Smooth muscle cell (in vitro differentiated cells): ENCODE results near the gene TEX53. TPM values are rescaled to one million over a fixed set of nuclear protein-coding genes. Genes with fewer than 3 reads are reported as not detected.

Source experiments
- DNase-seq: peaks from one replicate; lab custom pipeline; 2025; ENCODE audit not compliant: unreplicated experiment; lab: John Stamatoyannopoulos, UW
- H2AFZ ChIP-seq: fragments of 200-600 bp; sonication (generic); 2 replicates; pipeline ENCODE4 v1.6.0; 2016; ENCODE audit warnings: antibody characterized with exemption, low read depth, mild to moderate bottlenecking
- H3F3A ChIP-seq: fragments of 200-600 bp; sonication (generic); 2 replicates; pipeline ENCODE4 v1.6.0; 2017; ENCODE audit warnings: antibody characterized with exemption, low read depth
- H3K27ac ChIP-seq: fragments of 200-600 bp; sonication (generic); 2 replicates; pipeline ENCODE4 v1.5.1; 2016; ENCODE audit warnings: low read depth, mild to moderate bottlenecking
- H3K27me3 ChIP-seq: fragments of 200-600 bp; sonication (generic); 2 replicates; pipeline ENCODE4 v1.6.1; 2016; ENCODE audit warnings: low read depth, mild to moderate bottlenecking
- H3K36me3 ChIP-seq: fragments of 200-600 bp; sonication (generic); 2 replicates; pipeline ENCODE4 v1.5.1; 2016; ENCODE audit warnings: low read depth
- H3K4me1 ChIP-seq: fragments of 200-600 bp; sonication (generic); 2 replicates; pipeline ENCODE4 v1.5.1; 2016; ENCODE audit warnings: low read depth
- H3K4me2 ChIP-seq: fragments of 200-600 bp; sonication (generic); 2 replicates; pipeline ENCODE4 v1.6.0; 2016; ENCODE audit warnings: mild to moderate bottlenecking
- H3K4me3 ChIP-seq: fragments of 200-600 bp; sonication (generic); 2 replicates; pipeline ENCODE4 v1.5.1; 2016; ENCODE audit warnings: mild to moderate bottlenecking
- H3K79me2 ChIP-seq: fragments of 200-600 bp; sonication (generic); 2 replicates; pipeline ENCODE4 v1.6.0; 2016; ENCODE audit warnings: low read depth, mild to moderate bottlenecking
- H3K9ac ChIP-seq: fragments of 200-600 bp; sonication (generic); 2 replicates; pipeline ENCODE4 v1.6.0; 2016; ENCODE audit warnings: low read depth
- H3K9me3 ChIP-seq: fragments of 200-600 bp; sonication (generic); replicated peaks from 2 replicates; pipeline ENCODE4 v1.5.1; 2016; ENCODE audit warnings: low read depth
- H4K20me1 ChIP-seq: fragments of 200-600 bp; sonication (generic); 2 replicates; pipeline ENCODE4 v1.6.0; 2016; ENCODE audit warnings: low read depth
- WGBS: methylation state at CpG from one replicate; pipeline ENCODE4 v1.1.7; 2016; ENCODE audit warnings: low lambda C conversion rate; 5-methylcytosine and 5-hydroxymethylcytosine counted together
- polyA plus RNA-seq: library from polyadenylated mRNA; unstranded; fragments of >200 nt; fragmentation: Nextera tagmentation; extraction: Ambion mirVana; gene quantifications from 2 replicates; pipeline ENCODE4 v1.2.1, GENCODE V29; 2016
- total RNA-seq: library from RNA; depleted of rRNA; stranded (reverse); fragments of >200 nt; gene quantifications from 2 replicates; pipeline ENCODE4 v1.2.3, GENCODE V29; 2014
- TF ChIP-seq, protein P1 (sequence below): fragments of 200-600 bp; sonication (generic); IDR thresholded peaks from 2 replicates; pipeline ENCODE4 v1.5.1; 2017; ENCODE audit warnings: borderline replicate concordance, mild to moderate bottlenecking, antibody characterized with exemption; ENCODE audit not compliant: insufficient read depth, poor library complexity, severe bottlenecking

The TEX53 gene
- total RNA-seq (not detected in 2 replicates), polyA plus RNA-seq (not detected in 2 replicates)

DNA sequence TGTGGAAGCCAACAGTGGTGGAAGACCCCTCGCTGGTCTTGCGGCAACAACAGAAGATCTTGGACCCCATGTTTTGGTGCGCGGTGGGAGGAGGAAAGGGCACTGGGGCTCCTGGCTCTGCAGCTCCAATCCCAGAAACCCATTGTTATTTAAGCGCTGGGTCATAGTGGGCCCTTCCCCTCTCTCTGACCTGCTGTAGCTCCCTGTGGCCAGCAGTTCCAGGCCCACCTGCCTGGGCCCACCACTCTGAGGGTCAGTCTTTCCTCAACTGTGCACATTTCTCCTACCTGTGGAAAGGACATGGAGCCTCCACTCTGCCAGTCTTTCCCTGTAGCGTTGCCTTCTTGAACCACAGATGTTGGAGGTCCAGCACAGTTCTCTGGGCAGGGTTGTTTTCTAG is at the start of gene TEX53:
TEX53 (minus strand) TSS at position 101 of the 400 bp plus-strand sequence; CDS start at position 70, 31 bp downstream.
- 100% methylated on average over 6 of the region's 6 CpGs for WGBS
- no peak within 1 kb of the TSS for H3K27ac ChIP-seq
- no peaks in the 10 kb centered on the region for H3K4me1 ChIP-seq
- H2AFZ ChIP-seq = no peak within 1 kb of the TSS
- no peaks in the 10 kb centered on the region for H3K79me2 ChIP-seq
- no peaks in the 10 kb centered on the region for H3F3A ChIP-seq
- TF ChIP-seq, protein P1, sequence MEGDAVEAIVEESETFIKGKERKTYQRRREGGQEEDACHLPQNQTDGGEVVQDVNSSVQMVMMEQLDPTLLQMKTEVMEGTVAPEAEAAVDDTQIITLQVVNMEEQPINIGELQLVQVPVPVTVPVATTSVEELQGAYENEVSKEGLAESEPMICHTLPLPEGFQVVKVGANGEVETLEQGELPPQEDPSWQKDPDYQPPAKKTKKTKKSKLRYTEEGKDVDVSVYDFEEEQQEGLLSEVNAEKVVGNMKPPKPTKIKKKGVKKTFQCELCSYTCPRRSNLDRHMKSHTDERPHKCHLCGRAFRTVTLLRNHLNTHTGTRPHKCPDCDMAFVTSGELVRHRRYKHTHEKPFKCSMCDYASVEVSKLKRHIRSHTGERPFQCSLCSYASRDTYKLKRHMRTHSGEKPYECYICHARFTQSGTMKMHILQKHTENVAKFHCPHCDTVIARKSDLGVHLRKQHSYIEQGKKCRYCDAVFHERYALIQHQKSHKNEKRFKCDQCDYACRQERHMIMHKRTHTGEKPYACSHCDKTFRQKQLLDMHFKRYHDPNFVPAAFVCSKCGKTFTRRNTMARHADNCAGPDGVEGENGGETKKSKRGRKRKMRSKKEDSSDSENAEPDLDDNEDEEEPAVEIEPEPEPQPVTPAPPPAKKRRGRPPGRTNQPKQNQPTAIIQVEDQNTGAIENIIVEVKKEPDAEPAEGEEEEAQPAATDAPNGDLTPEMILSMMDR = no peak
- DNase-seq = no peak
- H3K27me3 ChIP-seq = peaks cover 6% of the 10 kb centered on the region
- no peak within 1 kb of the TSS for H3K9ac ChIP-seq
- H3K4me3 ChIP-seq = no peak within 1 kb of the TSS
- no peak within 1 kb of the TSS for H3K4me2 ChIP-seq
- H4K20me1 ChIP-seq = no peaks in the 10 kb centered on the region
- no peaks in the 10 kb centered on the region for H3K9me3 ChIP-seq
- no peaks in the 10 kb centered on the region for H3K36me3 ChIP-seq

- 92% methylated on average over 2 of the region's 2 CpGs for WGBS
- H3F3A ChIP-seq = no peaks in the 10 kb centered on the region
- no peaks in the 10 kb centered on the region for H4K20me1 ChIP-seq
- DNase-seq = no peak
- no peaks in the 10 kb centered on the region for H3K4me1 ChIP-seq
- TF ChIP-seq, protein P1 = no peak
- no peak overlapping the region for H2AFZ ChIP-seq
- no peak overlapping the region for H3K4me2 ChIP-seq
- no peaks in the 10 kb centered on the region for H3K79me2 ChIP-seq
- no peak overlapping the region for H3K9ac ChIP-seq
- no peak overlapping the region for H3K4me3 ChIP-seq
- no peaks in the 10 kb centered on the region for H3K9me3 ChIP-seq
- H3K27me3 ChIP-seq = peaks cover 6% of the 10 kb centered on the region
- no peaks in the 10 kb centered on the region for H3K36me3 ChIP-seq
- H3K27ac ChIP-seq = no peak overlapping the region
These were observed 49.1 kb upstream of the TEX53 start for GRCh38 chr9:114706711-114707110.

- no peaks in the 10 kb centered on the region for H3K79me2 ChIP-seq
These were observed 44.4 kb upstream of the TEX53 start for GRCh38 chr9:114701988-114702387.

GRCh38 chr9:114697951-114698351 is 40.3 kb upstream of the TEX53 start:
- TF ChIP-seq, protein P1 = no peak
- Histone ChIP-seq H2AFZ (no peak overlapping the region), H3K36me3 (no peaks in the 10 kb centered on the region), H3K27me3 (no peaks in the 10 kb centered on the region), H3K4me3 (no peak overlapping the region), H3K9ac (no peak overlapping the region), H4K20me1 (no peaks in the 10 kb centered on the region), H3F3A (no peaks in the 10 kb centered on the region), H3K9me3 (no peaks in the 10 kb centered on the region), H3K4me1 (no peaks in the 10 kb centered on the region), H3K27ac (no peak overlapping the region), H3K79me2 (no peaks in the 10 kb centered on the region), H3K4me2 (no peak overlapping the region)
- 95% methylated on average over 4 of the region's 4 CpGs for WGBS
- no peak for DNase-seq

More at GRCh38 chr9:114701988-114702387, 44.4 kb upstream of the TEX53 start:
- no peaks in the 10 kb centered on the region for H4K20me1 ChIP-seq
- no peak overlapping the region for H2AFZ ChIP-seq
- H3K9me3 ChIP-seq = no peaks in the 10 kb centered on the region
- no peak for DNase-seq
- H3K4me2 ChIP-seq = no peak overlapping the region
- H3K4me3 ChIP-seq = no peak overlapping the region
- H3K9ac ChIP-seq = no peak overlapping the region
- no peaks in the 10 kb centered on the region for H3F3A ChIP-seq
- TF ChIP-seq, protein P1 = no peak
- no peaks in the 10 kb centered on the region for H3K36me3 ChIP-seq
- H3K27me3 ChIP-seq = no peaks in the 10 kb centered on the region
- no peak overlapping the region for H3K27ac ChIP-seq
- no peaks in the 10 kb centered on the region for H3K4me1 ChIP-seq
